SKM-1 treated with dmso at 0.1 percent for 144 hours (cell line): ENCODE data around the gene KLF8.
"Not testable (repeated sequence)": the region's sequence is repeated elsewhere in the genome, so short reads cannot be mapped to it uniquely, and the experiment has no call there.

Source experiments
- DNase-seq: peaks from one replicate; lab custom pipeline; 2025; ENCODE audit not compliant: unreplicated experiment; lab: John Stamatoyannopoulos, UW

KLF8 gene

DNA sequence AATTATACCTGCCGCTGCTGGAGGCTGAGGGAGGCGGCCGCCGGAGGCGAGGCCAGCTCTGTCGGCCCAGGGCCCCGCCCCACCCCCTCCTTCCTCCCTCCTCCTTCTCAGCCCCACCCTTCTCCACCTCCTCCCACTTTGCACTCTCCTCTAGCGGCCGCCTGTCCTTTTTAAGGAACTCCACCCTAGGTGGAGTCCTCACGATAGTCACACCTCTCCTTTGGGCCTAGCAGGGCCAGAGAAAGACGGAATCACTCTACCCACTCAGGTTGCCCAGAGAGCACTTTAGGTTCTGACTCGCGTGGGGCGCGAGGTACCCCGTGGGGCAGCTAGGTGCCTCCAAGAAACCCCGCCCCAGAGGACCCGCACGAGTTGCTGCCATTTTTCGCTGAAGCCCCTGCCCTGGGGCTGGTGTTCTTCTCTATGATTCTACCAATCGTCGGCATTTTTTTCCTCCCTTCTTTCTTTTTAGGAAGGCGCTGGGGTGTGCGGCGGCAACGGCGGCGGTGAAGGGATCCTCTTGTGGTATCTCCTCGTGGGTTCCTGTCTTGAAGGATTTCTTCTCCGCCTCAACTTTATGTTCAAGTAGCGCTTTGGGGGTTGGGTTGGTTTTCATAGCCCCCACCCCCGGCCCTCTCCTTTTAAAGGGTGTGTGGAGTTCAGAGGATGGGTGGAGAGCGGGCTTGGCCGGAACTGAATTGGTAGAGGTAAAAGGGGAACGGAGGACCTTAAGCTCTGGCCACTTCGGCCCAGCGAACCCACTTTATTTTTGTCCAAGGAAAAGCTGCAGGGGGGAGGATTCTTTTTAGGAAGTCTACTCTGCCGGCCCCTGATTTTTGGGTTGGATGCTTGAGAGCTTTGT lies at the start of gene KLF8:
Gene KLF8 (plus strand): TSS at position 136 of the 862 bp plus-strand sequence. CDS start 979 bp downstream, outside the sequence.
- no peak for DNase-seq

DNA sequence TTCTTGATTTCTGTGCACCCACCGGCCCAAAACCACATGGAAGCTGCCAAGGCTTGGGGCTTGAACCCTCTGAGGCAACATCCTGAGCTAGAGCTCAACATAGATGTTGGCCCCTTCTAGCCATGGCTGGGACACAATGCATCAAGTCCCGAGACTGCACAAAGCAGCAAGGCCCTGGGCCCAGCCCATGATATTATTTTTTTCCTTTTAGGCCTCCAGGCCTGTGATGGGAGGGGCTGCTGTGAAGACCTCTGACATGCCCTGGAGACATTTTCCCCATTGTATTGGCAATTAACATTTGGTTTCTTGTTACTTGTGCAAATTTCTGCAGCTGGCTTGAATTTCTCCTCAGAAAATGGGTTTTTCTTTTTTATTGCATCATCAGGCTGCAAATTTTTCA lies 25.2 kb upstream of the KLF8 start:
- not testable (repeated sequence) for DNase-seq

DNA sequence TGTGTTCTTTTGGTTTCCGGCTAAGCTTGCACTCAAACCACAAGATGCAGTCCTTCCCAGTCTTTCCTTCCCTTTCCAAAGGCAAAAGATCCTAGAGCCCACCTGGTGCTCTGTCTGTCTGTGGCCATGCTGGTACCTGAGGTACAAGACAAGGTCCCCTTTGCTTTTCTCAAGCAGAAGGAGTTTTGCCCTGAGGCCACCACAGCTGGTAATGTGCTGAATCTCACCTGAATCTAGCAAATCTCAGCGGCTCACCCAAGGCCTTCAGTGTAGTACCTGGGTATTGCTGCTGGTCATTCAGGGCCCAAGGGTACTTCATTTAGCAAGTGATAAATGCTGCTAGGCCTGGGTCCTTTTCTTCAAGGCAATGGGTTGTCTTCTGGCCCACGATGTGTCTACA lies 20.5 kb upstream of the KLF8 start:
- no peak for DNase-seq

DNA sequence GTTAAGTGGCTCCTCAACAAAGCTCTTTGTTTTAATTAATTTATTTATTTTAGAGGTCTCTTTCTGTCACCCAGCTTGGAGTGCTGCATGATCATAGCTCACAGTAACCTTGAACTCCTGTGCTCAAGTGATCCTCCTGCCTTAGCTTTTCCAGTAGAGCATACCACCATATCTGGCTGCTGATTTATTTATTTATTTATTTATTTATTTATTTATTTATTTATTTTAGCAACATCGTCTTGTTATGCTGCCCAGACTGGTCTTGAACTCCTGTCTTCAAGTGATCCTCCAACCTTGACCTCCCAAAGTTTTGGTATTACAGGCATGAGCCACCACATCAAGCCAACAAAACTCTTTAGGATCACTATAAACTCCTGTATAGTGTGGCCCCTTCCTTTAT lies 15.8 kb upstream of the KLF8 start:
- DNase-seq: no peak

DNA sequence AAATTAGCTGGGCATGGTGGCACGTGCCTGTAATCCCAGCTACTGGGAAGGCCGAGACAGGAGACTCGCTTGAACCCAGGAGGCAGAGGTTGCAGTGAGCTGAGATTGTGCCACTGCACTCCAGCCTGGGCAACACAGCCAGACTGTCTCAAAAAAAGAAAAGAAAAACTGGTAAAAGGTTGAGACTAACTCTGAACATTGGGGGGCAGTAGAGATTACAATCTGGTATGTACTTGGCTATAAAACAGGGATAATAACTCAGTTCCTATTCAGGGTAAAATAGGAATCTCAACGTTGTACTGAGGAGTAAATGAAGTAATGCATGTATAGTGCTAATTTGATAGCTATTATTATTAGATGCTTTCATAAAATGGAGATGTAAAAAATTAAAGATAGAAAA lies 12.5 kb upstream of the KLF8 start:
- no peak for DNase-seq

DNA sequence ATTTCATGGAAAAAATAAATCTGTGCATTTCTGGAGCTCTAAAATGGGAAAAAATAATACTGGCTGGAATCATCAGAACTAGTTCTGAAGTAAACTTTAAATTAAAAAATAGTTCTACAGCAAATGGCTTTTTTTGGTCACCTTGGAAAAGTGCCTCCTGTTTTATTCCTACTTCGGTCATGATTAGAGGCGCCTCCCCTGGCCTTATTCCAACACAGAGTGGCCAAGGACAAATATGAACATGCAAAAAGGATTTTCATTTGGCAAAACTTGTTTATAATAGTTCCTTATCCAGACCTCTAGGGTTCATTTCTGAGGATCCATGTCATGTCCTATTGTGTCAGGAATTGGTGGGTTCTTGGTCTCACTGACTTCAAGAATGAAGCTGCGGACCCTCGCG lies 11.1 kb upstream of the KLF8 start:
- no peak for DNase-seq

DNA sequence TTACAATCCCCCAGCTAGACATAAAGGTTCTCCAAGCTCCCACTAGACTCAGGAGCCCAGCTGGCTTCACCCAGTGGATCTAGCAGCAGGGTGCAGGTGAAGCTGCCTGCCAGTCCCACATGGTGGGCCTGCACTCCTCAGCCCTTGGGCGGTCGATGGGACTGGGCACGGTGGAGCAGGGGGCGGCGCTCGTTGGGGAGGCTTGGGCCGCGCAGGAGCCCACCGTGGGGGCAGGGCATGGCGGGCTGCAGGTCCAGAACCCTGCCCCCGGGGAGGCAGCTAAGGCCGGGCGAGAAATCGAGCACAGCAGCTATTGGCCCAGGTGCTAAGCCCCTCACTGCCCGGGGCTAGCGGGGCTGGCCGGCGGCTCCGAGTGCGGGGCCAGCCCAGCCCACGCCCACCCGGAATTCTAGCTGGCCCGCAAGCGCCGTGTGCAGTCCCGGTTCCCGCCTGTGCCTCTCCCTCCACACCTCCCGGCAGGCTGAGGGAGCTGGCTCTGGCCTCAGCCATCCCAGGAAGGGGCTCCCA lies 9.6 kb upstream of the KLF8 start:
- no peak for DNase-seq

DNA sequence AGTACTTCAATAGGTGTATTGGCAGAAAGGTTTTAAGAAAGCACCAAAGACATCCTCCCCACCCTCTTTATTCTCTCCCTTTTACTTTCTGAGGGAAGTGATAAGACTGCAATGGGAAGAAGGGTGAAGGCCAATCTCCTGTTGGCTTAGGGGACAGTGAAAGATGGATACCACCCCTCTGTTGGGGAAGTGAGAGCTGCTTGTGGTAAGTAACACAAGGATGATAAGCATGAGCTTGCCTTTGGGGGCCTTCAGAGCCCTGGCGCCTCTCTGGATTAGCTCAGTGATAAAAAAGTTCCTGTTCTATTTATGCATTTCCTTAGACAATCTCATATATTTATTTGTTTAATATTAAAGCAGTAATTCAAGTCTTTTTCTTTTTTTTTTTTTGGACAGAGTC lies 5.2 kb upstream of the KLF8 start:
- no peak for DNase-seq

DNA sequence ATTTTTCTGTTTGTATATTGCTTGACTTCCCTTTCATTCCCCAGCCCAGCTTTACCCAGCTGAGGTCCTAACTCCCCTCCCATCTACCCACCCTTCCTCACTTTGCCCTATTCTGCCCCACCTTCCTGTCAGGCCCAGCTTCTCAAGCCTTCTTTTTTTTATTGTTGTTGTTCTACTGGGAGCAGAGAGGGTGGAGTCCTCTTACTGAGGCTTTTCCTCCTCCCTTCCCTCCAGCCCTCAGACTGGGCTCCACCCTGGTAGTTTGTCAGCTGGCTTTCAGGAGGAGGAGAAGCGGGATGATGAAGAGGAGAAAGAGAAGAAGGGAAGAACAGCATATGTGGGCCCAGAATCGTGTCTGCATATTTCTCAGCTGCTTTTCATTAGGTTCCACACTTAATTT lies 3.2 kb upstream of the KLF8 start:
- no peak for DNase-seq

DNA sequence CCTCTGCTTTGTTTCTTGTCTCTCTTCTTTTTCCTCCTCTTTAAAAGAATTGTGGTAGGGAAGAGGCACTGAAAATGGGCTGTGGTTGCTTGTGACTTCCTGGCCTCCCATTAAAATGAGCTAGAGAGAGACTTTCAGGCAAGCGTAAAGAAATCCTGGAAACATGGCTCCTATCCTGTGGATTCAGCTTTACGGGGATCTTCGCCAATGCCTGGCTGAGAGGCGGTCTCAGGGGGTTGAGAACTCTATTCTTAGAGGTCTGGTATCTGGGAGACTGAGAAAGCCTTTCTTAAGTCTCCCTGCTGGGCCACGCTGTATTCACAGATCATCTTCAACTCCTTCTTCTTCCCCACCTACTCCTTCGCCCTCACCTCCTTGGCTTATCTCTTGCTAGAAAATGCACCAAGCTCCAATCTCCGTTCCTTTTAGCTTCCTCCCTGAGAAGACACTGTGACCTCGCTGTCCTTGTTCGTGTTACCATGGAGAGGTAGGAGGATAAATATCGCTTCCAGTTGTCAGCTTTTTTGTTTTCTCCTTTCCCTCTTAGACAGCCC lies 542 bp upstream of the KLF8 start:
- DNase-seq: no peak

DNA sequence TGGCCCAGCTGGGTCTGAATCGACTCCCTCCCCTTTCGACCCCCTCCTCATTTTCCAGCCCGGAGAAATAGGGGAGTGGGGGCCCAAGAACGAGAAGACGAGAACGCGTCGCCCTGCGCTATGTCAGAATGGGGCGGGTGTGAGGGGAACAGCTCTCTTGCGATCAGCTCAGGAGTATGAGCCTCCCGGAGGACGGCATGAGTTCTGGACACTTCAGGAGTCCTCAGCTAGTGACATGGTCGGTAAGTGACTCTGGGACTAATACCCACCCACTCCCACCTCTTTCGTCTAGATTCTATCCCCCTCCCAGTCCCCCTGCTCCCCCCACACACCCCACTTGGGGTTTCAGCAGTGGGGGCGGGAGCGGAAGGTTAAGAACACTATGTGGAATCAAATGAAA lies 944 bp downstream of the KLF8 start:
- no peak for DNase-seq

DNA sequence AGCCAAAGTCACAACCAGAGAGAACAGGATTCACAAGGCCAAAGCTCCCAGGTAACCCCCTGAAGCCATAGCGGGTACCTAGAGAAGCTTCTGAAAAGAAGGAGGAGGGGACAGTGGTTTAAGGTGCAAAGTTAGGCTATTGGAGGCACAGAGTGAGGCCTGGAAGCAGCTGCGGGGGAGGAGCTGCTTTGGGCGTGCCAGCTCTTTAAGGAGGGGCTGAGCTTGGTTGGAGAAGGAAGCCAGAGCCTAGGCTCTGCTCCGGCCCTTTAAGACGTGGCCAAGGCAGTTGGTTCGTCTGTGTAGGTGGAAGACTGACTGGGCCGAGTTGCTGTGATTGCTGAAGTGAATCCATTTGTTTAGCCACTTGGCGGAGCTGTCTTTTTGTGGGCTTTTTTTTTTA lies 1.5 kb downstream of the KLF8 start:
- no peak for DNase-seq

DNA sequence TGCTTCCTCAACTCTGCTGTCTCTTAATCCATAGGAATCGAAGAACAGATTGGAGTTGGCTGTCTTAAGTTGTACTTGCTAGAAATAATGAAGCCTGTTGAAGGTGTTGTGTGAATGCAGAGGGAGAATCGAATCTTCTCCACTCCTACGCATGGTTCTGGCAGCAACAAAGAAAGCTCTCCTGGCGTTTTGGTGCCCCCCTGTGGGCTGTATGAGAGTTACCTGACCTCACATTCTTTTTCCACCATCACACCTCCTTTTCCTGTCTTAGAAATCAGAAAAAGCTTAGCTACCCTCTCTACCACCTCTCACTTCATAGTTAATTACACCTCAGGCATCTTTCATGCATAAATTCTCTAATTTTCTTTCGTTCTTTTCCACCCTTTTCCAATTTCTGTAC lies 16.3 kb downstream of the KLF8 start:
- no peak for DNase-seq

DNA sequence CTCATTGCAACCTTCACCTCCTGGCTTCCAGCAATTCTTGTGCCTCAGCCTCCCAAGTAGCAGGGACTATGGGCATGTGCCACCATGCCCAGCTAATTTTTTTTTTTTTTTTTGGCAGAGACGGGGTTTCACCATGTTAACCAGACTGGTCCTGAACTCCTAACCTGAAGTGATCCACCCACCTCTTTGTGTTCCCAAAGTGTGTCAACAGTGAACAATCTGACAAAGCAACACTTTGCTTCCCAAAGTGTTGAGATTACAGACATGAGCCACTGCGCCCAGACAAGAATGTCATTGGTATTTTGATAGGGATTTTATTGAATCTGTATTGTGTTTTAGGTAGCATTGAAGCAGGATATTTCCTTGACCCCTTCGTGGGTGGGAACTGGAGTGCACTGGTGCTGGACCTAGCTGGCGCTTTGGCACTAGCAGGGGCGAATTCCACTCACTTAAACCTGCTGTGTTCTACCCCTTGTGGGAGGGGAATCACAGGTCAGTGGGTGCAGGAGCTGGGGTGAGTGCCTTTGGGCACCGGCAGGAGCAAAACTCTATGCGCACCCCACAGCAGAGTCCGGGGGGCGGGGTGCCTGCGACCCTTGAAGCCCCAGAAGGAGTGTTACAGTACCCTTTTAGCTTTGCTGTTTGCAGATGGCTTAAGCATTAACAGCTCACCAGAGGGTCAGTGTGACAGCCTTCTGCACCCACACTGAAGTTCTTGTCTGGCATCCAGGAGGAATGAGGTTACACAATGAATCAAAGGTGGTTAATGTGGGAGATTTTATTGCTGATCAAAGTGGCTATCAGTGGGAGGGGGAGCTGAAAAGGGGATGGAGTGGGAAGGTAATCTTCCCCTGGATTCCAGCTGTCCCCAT lies 21.9 kb downstream of the KLF8 start:
- DNase-seq: no peak

DNA sequence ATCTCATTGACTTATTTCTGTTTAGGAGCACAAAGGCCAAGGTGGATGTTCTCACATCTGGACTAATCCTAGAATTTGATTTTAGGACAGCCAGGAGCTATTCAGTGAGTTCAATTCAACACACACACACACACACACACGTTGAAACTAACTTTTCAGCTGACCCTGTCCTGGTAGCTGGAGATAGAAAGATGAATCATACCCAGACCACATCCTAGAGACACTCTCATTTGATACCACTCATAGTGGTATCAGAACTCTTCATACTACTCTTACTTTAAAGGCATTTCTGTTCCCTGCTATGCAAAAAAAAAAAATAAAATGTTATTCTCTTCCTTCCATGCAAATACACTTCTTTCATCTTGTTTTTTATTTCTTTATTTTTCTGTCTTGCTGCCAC lies 36.7 kb downstream of the KLF8 start:
- no peak for DNase-seq

DNA sequence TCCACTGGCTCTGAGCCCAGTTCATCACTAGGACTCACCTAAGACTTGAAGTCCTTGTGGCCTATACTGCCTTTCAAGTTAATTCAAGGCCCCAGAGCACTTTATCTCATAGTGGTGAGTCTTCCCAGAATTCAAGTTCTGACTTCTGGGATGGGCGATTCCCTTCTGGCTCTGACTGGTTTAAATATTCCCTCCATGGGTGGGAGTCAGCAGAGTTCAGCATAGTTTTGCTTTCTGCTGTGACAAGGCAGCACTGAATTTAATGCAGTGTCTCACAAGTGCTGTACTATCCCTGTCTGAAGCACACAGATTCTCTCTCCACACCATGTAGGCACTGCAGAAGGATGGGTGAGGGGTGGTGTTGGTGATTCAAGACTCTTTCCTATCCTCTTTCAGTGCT lies 46.5 kb downstream of the KLF8 start:
- DNase-seq: no peak

DNA sequence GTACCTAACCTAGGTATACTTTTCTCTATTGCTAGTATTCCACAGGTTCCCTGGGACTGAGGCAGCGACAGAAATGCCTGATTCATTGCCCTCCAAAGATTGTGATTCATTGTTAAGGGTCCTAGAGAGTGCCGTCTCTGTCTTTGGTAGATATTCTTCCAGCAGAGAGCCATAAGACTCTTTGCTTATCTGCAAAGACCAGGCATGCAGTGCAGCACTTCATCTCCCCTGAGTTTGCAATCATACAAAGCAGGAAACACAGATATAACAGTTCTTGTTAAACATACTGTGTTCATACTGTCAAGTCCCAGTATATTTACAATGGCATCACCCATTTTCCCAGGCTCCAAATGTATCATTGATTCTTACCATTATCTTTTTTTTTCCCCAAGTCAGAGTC lies 47.7 kb downstream of the KLF8 start:
- no peak for DNase-seq

DNA sequence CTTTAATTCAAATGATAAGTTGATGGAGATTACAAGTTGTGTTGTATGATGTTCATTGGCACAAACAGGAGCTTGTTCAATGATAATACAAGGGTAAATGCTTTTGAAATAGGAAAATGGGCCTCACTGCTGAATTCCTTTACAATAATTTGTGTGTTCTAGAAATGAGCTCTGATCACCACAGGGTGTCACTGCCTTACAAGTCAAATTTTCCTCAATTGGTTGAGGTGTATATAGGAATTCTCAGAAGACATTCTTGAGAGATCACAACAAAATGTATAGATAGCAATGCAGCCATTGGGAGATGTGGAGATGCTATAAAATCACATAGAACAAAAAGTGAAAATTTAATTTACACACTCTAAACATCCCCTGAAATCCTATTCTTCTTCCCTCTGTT lies 49.6 kb downstream of the KLF8 start:
- DNase-seq: no peak

DNA sequence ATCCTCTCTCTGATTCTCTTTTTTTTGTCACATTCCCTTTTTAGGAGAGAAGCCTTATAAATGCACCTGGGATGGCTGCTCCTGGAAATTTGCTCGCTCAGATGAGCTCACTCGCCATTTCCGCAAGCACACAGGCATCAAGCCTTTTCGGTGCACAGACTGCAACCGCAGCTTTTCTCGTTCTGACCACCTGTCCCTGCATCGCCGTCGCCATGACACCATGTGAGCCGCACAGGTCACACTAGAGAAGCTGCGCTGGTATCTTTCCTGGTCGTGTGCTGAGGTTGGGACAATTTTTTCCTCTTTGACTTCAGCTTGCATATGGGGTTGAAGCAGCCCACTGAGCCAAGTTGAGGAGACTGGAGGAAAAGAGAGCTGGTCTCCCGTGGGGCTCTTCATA lies 52.1 kb downstream of the KLF8 start:
- DNase-seq: no peak

DNA sequence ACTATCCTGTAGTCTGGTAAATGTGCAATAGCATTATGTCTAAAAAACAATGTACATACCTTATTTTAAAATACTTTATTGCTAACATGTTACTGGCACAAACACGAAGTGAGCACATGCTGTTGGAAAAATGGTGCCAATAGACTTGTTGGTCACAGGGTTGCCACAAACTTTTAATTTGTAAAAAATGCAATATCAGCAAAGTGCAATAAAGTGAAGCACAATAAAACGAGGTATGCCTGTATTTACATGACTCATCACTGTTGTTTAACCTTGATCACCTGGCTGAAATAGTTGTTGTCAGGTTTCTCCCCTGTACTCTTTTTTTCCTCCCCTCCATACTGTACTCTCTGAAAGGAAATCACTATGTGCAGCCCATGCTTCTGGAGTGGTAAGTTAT lies 56.5 kb downstream of the KLF8 start:
- no peak for DNase-seq

DNA sequence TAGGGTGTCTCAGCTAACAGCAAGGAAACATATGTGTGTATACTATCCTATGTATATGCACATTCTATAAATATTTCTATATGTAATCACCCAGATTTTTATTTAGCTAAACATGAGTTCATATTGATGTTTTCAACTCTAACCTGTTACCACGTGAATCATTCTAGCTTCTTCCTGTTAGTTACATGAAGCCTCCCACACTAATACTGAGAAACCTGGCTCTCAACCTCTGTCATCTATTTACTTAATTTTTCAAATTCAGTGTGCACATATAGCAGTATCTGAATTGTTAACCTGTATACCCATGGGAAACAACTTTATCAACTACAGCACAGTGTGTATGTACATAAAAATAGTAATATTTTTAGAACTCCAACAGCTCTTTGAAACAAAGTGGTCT lies 57.3 kb downstream of the KLF8 start:
- no peak for DNase-seq

DNA sequence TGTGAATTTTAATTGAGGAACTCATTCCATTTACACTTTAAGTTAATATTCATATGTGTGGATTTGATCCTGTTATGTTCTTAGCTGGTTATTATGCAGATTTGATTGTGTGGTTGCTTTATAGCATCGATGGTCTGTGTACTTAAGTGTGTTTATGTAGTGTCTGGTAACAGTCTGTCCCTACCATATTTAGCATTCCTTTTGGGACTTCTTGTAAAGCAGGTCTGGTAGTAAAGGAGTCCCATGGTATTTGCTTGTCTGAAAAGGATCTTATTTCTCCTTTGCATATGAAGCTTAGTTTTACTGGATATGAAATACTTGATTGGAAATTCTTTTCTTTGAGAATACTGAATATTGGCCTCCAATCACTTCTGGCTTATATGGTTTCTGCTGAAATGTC lies 76.6 kb downstream of the KLF8 start:
- DNase-seq: no peak
